ENCODE measurements around the gene PRDM16. TPM values are rescaled to one million over a fixed set of nuclear protein-coding genes. Genes with fewer than 3 reads are reported as not detected.
A peak's percentile ranks its signal among the peaks of the same experiment; 100 is the strongest.

PRDM16 gene
- total RNA-seq, 1 donor from 2014 or later, result not detected

GRCh38 chr1:3469104-3469848 is 400.3 kb downstream of the PRDM16 start:
- DNase-seq, result no peak

GRCh38 chr1:3469849-3470649 is 401.0 kb downstream of the PRDM16 start:
- no peak for DNase-seq

GRCh38 chr1:3470650-3471355 is 401.8 kb downstream of the PRDM16 start:
- DNase-seq, result no peak

- DNase-seq, result peak; percentile 65
Observed at GRCh38 chr1:3471356-3472087, 402.5 kb downstream of the PRDM16 start.

- DNase-seq, result no peak
Observed at GRCh38 chr1:3472088-3472850, 403.3 kb downstream of the PRDM16 start.

- DNase-seq, result no peak
Observed at GRCh38 chr1:3472906-3473305, 403.9 kb downstream of the PRDM16 start.

- no peak for DNase-seq
Observed at GRCh38 chr1:3473381-3473844, 404.4 kb downstream of the PRDM16 start.

- DNase-seq, result no peak
Observed at GRCh38 chr1:3474016-3474415, 405.0 kb downstream of the PRDM16 start.

- no peak for DNase-seq
Observed at GRCh38 chr1:3474421-3474820, 405.4 kb downstream of the PRDM16 start.

GRCh38 chr1:3475839-3476573 is 407.0 kb downstream of the PRDM16 start:
- no peak for DNase-seq

- DNase-seq, result no peak
Observed at GRCh38 chr1:3476666-3477065, 407.7 kb downstream of the PRDM16 start.

GRCh38 chr1:3477241-3477995 is 408.4 kb downstream of the PRDM16 start:
- no peak for DNase-seq

GRCh38 chr1:3478187-3478586 is 409.2 kb downstream of the PRDM16 start:
- DNase-seq, result no peak

- no peak for DNase-seq
Observed at GRCh38 chr1:3479511-3480368, 410.7 kb downstream of the PRDM16 start.

- DNase-seq, result no peak
Observed at GRCh38 chr1:3480369-3480719, 411.3 kb downstream of the PRDM16 start.

GRCh38 chr1:3481046-3481445 is 412.0 kb downstream of the PRDM16 start:
- DNase-seq, result no peak

- DNase-seq, result no peak
Observed at GRCh38 chr1:3481836-3482375, 412.9 kb downstream of the PRDM16 start.

- DNase-seq, result peak; percentile 47
Observed at GRCh38 chr1:3482378-3482849, 413.4 kb downstream of the PRDM16 start.

GRCh38 chr1:3483380-3483779 is 414.4 kb downstream of the PRDM16 start:
- no peak for DNase-seq
